ENCODE results near the gene ASNSD1.
"Not testable (repeated sequence)": the region's sequence is repeated elsewhere in the genome, so short reads cannot be mapped to it uniquely, and the experiment has no call there.

The ASNSD1 gene

DNA sequence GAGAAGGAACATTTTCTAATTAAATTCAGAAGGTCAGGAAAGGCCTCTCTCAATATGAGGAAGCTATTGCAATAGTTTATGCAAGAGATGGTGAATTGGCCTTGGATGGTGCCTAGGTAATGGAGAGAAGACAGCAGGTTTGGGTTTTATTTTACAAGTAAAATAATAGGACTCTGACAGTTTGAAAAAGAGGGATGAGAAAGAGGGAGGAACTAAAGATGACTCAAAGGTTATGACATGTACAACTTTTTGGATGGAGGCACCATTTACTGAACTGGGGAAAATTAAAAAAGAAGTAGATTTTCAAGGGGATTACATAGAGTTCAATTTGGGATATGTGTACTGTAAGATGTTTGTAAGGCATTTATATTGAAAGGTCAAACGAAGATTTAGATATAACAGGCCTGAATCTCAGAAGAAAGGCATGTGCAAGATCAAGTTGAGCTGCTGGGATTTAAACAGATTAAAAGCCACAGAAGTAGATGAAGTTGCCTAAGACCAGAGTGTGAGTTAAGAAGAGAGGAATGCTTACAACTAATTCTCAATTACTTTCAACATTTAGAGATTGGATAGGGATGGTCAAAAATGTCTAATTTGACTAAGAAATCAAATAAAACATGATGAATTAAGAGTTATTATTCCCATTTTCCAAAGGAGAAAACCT lies 12.3 kb upstream of the ASNSD1 start:
- no peak for DNase-seq

DNA sequence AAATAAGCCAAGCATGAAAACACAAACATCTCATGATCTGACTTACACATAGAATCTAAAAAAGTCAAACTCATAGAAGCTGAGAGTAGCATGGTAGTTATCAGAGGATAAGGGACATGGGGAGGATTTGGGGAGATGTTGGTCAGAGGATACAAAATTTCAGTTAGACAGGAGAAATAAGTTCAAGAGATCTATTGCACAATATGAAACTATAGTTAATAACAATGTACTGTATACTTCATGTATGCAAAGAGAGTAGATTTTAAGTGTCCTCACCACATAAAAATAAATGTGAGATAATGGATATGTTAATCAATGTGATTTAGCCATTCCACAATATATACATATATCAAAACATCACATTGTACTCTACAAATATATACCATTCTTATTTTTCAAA lies 10.0 kb upstream of the ASNSD1 start:
- DNase-seq = no peak

DNA sequence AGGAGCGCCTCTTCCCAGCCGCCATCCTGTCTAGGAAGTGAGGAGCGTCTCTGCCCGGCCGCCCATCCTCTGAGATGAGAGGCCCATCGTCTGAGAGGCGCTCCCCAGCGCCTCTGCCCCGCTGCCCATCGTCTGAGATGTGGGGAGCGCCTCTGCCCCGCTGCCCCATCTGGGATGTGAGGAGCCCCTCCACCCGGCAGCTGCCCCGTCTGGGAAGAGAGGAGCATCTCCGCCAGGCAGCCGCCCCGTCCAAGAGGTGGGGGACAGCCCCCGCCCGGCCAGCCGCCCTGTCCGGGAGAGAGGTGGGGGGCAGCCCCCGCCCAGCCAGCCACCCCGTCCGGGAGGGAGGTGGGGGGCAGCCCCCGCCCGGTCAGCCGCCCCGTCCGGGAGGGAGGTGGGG lies 7.8 kb upstream of the ASNSD1 start:
- DNase-seq = not testable (repeated sequence)

DNA sequence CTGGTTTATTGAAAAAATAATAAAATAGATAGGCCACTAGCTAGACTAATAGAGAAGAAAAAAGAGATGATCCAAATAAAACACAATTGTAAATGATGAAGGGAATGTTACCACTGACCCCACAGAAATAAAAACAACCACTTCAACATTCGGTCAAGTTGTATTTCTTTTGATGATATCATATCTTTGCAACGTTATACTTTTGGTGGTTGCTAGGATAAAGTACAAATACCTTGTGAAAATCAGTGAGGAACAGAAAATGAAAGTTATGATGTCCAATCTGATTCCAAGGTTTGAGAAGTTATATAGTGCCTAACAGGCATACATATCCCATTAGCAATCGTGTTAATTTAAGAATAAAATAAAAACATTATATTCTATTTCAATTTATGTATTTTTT lies 6.6 kb upstream of the ASNSD1 start:
- DNase-seq = no peak

DNA sequence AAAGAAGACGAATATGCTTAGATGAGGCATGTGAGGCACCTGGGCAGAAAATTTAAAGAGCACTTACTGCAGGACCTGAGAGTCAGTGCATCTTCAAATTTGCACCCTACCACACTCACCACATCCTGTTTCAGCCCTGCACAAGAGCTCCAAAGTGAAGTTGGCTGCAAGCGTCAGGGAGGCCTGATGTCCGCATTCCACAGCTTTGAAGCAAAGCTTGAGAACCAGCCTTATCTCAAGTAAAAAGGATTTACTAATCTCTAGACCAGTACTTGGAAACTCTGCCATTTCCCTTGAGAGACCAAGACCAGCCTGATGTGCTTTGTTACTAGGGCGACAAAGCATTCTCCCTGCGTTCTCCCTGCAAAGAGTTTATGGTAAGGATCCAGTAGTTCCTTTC lies 3.4 kb upstream of the ASNSD1 start:
- peak; percentile 37 for DNase-seq

DNA sequence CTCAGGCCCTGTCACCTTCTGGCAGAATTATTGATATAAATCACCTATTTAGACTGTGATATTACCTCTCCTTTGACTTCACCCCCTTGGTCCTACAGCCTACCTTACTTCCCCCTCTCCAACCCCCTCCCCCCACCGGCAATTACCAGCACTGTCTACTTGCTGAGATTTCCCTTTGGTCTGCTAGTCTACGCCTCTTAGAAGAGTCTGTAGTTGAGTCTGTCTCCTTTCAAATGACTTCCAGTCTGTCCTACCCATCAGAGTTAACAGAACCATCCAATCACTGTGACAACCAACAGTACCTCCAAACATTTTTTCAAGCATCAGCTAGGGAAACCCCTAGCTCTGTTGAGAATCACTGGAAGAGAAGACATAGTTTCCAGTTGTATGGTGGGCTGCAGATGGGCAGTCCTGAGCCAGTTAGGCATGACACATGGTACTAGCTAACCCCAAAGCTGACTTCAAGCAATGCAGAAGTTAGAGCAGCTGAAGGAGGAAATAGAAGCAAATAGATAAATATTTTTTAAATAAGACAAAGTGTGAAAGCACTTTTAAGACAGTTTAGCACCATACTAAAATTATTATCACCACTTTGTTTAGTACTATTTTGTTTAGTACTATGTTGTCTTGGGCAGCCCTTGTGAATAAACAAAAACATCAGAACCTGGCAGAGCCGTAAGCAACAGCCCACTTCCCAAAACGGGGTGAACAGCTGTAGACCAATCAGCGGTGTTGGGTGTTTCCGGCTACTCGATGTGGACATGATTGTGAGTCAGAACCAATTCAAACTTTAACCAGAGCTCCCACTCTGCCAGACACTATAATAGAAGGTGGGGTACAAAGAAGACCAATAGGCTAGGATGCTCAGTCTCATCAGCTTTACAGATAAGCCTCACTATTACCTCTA lies 2.7 kb upstream of the ASNSD1 start:
- DNase-seq = no peak

DNA sequence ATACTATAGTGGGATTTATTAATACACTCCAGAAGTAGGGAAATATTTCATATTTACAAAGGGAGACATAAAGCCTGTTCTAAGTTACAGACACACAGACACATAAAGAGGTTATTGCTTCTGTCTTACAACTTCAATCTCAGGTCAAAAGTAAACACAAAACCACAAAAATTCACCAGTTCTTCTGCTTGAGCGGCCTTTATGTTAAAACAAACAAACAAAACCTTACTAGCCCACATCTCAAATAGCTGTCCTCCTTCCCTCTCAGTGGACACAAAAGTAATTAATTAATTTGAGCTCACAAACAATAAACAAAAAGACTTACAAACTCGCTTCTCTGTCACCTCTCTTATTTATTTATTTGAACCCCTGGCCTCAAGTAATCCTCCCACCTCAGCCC lies 1.5 kb upstream of the ASNSD1 start:
- no peak for DNase-seq

DNA sequence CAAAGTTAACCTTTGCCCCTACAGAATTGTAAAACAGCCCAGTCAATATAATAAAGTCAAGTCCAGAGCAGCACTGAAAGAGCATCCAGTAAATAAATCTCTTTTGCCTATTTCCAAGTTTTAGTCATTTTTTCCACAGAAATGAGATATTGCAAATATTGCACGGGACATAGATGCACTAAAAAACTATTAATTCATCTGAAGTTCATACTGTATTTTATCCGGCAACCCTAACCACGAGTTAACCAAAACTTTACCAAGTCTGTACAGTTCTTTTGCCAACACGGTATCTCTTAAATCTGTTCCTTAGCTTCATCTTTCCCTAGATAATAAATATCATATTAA lies 484 bp upstream of the ASNSD1 start:
- DNase-seq = no peak

DNA sequence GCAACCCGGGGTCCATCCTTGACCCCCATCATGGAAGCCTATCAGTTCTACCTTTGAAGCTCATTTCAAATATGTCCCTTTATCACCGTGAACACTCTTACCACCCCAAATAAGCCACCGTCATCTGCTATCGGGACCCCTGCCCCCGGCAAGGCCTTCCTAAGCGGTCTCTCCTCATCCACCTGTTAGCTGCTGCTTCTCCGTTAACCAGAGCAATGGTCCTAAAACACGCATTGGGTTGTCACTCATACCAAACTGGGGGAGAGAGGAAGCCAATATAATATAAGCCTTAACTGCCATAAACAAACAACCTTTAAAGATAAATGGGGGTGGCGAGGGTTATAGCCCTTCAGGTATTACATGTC lies 680 bp downstream of the ASNSD1 start:
- no peak for DNase-seq

DNA sequence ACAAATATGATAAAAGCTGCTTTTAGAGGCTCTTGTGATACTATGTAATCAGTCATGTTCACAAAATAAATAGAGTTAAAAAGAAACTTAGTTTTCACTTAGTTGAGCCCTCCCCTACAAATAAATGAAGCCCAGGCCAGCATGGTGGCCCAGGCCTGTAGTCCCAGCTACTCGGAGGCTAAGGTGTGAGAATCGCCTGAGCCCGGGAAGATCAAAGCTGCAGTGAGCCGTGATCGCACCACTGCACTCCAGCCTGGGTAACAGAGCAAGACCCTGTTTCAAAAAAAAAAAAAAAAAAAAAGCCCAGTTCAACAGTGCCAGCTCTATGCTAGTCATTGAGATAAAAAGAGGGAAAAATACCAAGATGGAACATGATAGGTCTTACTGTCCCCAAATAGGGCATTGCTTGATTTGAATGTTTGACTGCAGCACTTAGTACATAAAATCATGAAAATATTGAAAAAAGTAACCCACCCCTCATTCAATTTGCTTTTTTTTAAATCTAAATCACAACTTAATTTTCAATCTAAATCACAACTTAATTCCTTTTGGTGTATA lies 1.5 kb downstream of the ASNSD1 start:
- DNase-seq = no peak

DNA sequence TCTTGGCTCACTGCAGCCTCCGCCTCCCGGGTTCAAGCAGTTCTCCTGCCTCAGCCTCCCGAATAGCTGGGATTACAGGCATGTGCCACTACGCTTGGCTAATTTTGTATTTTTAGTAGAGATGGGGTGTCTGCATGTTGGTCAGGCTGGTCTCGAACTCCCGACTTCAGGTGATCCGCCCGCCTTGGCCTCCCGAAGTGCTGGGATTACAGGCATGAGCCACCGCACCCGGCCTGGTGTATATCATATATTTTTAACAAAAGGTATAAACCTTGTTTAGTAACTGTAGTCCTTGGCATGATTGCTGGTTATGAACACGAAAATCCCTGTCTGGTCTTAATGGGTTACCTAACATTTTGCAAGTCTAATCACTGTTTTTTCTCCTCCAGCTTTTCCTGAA lies 2.1 kb downstream of the ASNSD1 start:
- DNase-seq = not testable (repeated sequence)

DNA sequence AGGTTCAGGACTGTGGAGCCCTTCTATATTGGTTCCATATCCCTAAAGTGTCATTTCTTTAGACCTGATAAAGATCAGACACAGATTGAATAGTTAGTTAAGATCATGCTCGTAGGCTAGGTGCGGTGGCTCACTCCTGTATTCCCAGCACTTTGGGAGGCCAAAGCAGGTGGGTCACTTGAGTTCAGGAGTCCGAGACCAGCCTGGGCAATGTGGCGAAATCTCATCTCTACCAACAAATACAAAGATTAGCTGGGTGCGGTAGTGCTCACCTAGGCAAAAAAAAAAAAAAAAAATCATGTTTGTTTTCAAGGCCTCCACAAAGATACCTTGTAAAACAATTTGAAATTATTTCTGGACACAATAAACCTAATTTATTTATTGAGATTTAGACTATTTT lies 8.7 kb downstream of the ASNSD1 start:
- no peak for DNase-seq

DNA sequence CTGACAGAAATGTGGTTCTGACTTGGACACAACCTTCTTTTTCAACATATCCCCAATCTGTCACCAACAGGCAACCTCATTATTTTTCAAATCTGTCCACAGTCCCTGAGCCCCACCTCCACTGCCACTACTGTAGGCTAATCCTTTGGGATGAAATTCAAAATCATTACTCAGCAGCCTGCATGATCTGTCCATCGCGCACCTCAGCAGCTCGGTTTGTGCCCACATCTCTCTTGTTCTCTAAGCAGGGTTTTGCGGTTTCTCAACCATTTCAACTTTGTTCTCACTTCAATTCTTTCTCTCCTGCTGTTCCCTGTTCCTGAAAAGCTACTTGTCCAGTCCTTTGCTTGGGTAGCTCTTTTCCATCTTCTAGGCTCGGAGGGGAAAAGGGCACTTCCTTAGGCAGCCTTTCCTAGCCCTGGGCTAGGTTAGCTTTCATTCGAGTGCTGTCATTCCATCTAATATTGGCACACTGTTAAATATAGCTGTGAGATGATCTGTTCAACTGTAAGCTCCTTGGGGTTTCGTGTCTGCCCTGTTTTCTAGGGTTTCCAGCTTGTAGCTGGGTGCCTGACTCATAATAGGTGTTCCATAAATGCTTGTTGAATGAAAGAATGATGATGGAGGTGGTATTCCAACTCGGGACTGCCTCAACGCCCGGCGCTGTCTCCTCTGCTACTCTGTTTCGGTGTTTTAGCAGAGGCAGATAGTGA lies 12.6 kb downstream of the ASNSD1 start:
- DNase-seq = no peak

DNA sequence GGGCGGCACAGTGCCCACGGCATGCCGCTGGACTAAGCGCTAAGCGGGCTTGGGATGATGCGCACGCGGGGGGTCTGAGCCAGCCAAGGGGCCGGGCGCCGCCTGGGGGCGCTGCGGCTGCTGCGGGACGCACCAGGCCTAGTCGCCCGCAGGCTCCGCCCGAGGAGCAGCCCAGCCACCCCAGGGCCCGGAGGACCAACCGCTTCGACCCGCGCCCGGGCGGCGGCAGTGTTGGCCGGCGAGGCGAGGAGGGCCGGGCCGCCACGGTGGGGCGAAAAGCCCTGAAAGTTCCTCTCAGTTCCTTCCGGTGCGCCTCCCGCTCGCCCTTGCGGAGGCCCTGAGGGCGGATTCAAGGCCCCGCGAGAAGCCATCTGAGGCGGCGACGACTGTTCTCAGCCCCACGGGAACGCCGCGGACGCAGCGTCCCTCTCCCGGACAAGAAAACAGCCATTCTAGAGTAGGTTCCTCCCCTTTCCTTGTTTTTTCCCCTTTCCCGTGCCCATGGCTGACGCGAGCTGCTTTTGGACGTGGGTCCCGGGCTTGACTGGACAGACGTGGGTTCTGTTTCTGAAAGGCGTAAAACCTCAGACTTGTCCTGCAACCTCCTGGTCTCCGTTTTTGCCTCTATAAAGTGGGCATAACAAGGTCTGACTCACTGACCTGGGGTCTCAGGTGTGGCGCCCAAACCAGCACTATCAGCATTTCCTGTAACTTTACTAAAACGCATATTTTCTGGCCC lies 13.3 kb downstream of the ASNSD1 start, which contains the start of gene ANKAR:
TSS of gene ANKAR (plus strand) at position 297 of the 739 bp plus-strand sequence. CDS start 1,821 bp downstream, outside the sequence.
- peak; percentile 90 for DNase-seq

DNA sequence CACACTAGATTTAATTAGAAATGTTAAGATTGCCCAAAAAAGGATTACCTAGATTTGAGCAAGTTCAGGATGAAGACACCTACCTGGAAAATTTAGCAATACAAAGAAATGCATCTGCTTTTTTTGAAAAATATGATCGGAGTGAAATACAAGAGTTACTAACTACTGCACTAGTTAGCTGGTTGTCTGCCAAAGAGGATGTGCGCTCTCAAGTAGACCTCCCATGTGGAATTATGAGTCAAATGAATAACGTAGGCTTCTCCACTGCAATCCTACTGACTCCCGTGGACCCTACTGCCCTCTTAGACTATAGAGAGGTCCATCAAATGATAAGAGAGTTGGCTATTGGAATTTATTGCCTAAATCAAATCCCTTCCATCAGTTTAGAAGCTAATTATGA lies 15.2 kb downstream of the ASNSD1 start:
- DNase-seq = no peak

DNA sequence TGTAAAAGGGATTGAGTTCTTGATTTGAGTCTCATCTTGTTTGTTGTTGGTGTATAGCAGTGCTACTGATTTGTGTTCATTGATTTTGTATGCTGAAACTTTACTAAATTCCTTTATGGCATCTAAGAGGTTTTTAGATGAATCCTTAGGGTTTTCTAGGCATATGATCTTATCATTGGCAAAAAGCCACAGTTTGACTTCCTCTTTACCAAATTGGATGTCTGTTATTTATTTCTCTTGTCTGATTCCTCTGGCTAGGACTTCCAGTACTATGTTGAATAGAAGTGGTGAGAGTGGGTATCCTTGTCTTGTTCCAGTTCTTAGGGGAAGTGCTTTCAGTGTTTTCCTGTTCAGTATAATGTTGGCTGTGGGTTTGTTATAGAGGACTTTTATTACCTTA lies 18.0 kb downstream of the ASNSD1 start:
- DNase-seq = no peak

DNA sequence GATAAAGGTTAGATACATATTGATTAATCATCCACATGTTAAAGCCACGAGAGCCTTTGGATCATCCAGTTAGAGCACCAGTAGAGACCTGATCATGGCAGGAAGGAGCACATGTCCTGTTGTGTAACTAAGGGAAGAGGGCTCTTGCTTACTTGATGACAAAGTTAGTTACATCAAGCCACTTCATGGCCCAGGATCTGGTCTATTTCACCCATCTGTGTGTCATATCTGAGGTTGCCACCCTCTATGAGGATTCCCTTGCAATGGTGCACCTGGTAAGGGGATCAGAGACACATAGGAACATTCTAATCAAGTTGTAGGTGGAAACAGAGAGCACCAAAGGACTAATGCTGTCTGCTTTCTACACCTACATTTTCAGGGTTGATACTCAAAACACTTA lies 19.9 kb downstream of the ASNSD1 start:
- DNase-seq = no peak

DNA sequence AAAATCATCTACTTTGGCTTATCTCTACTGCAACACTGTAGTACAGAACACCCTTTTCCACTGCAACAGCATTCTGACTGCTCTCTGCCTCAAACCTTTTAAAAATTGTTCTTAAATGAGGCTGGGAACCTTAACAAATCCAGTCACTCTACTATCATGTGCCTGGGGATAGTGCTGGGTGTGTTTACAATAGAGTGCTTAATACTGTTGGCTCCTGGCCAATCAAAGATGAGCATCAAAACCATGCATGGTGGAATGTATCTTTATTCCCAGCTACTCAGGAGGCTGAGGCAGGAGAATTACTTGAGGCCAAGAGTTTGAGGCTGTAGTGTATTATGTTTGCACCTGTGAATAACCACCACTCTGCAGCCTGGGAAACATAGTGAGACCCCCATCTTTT lies 20.6 kb downstream of the ASNSD1 start:
- DNase-seq = no peak

DNA sequence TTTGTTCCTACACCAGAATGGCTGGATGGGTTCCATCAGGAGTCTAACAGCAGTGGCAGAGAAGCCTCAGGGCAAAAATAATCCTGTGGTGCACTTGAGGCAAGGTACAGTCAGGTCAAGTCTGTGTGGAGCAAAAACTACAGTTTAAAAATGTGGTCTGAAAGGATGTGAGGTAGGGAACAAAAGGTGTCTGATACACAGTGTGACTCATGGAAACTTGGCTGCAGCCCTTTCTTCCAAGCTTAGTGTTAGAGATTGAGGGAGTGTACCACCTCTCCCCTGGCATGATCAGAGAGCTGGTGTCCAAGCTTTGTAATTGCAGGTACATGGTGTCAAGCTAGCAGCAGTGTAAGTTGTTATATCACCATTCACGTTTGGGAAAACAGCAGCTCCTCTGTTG lies 22.1 kb downstream of the ASNSD1 start:
- DNase-seq = no peak

DNA sequence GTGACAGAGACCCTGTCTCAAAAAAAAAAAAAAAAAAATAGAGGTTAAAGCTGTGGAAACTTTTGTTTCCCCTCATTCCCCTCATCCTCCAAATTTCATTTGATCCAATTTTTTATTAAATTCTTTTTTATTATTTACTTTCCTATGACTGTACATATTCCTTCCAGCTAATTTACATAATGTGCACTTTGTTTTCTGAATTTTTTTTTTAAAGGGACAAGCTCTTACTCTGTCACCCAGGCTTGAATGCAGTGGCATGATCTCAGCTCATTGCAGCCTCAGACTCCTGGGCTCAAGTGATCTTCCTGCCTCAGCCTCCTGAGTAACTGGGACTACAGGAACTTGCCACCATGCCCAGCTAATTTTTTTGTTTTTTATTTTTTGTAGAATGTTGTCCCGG lies 23.6 kb downstream of the ASNSD1 start:
- DNase-seq = no peak

DNA sequence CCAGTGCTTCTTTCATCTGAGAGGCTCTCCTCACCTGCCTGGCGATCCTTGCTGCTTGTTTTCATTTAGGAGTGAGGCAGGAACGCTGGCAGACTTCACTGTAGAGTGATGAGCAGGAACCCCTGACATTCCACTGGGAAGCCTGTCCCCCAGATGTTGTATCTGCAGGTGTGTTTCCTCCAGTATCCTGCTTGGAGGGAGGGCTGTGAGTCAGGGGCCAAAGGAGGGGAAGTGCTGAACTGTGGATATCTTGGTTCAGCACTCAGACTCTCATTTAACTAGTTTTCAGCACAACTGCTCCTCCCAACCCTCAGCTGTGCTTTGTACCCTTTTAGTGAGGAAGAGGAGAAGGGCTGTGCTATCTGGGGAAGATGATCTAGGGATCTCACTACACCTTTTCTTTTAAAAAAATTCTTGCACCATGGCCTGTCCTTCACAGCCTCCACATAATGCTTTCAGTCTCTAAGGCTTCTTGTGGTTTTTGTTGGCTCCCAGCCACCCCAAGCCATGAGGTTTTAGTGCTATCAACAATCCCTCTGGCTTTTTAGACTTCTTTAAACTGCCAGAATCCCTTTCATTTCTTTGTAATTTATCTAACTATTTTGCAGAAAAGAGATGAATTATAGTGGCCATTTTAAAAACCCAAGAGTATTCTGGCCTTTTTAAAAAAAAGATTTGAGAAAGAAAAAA lies 24.4 kb downstream of the ASNSD1 start:
- no peak for DNase-seq

DNA sequence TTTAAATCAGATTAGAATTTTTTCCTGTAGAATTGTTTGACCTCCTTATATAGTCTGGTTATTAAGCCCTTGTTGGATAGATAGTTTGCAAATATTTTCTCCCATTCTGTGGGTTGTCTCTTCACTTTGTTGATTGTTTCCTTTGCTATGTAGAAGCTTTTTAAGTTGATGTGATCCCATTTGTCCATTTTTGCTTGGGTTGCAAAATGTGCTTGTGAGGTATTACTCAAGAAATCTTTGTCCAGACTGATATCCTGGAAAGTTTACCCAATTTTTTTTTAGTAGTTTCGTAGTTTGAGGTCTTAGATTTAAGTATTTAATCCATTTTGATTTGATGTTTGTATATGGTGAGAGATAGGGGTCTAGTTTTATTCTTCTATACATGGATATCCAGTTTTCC lies 26.5 kb downstream of the ASNSD1 start:
- DNase-seq = not testable (repeated sequence)

Measured in activated T-cell treated with anti-CD3 and anti-CD28 coated beads, Interleukin-2, amount 50 U/mL, for 1 hour (primary cell).